CD8-positive, alpha-beta memory T cell (primary cell): Measurements from ENCODE around the gene CAMKMT. TPM values are rescaled to one million over a fixed set of nuclear protein-coding genes. Genes with fewer than 3 reads are reported as not detected.

Experiments used
- CTCF ChIA-PET: fragments of 350-600 bp; sonication (Branson Sonifier 250); formaldehyde crosslinking; loops from one replicate; lab custom pipeline; 2021; ENCODE audit warnings: antibody characterized with exemption; lab: Charles Lee
- POLR2A ChIA-PET: fragments of 350-600 bp; sonication (Branson Sonifier 250); formaldehyde crosslinking; loops from one replicate; lab custom pipeline; 2021; ENCODE audit warnings: antibody characterized with exemption; lab: Charles Lee
- DNase-seq, 5 donors: peaks; one replicate each; pipeline versions ENCODE4 v3.0.0 to v3.0.0-alpha.2; 2020 to 2022; ENCODE audit warnings: mixed read lengths in 1 of 5
- H3K27ac ChIP-seq: one replicate; pipeline ENCODE4 v1.7.0; 2013; ENCODE audit warnings: low read depth, mild to moderate bottlenecking, low read length, moderate library complexity
- H3K27me3 ChIP-seq: 2 replicates; pipeline ENCODE4 v1.7.0; 2013; ENCODE audit warnings: low read length, mild to moderate bottlenecking; ENCODE audit not compliant: insufficient read depth, poor library complexity, severe bottlenecking
- H3K36me3 ChIP-seq: 2 replicates; pipeline ENCODE4 v1.7.0; 2013; ENCODE audit warnings: mild to moderate bottlenecking, low read length, moderate library complexity; ENCODE audit not compliant: insufficient read depth
- H3K4me1 ChIP-seq: 2 replicates; pipeline ENCODE4 v1.7.0; 2013; ENCODE audit warnings: mild to moderate bottlenecking, low read length, moderate library complexity; ENCODE audit not compliant: insufficient read depth
- H3K4me3 ChIP-seq: 2 replicates; pipeline ENCODE4 v1.7.0; 2013; ENCODE audit warnings: mild to moderate bottlenecking, low read length
- H3K9me3 ChIP-seq: 2 replicates; pipeline ENCODE4 v1.7.0; 2013; ENCODE audit warnings: mild to moderate bottlenecking, low read length
- H3K27ac Mint-ChIP-seq, 8 donors: one replicate each; pipeline ENCODE4 v1.8.0; 2020 to 2021; ENCODE audit warnings: mixed read lengths in 8 of 8, mild to moderate bottlenecking in 6 of 8, inconsistent platforms in 3 of 8, moderate library complexity in 3 of 8
- H3K27me3 Mint-ChIP-seq, 2 donors: one replicate each; pipeline ENCODE4 v1.8.0; 2020 to 2021; ENCODE audit warnings: mixed read lengths in 2 of 2, mild to moderate bottlenecking in 1 of 2, moderate library complexity in 1 of 2
- H3K36me3 Mint-ChIP-seq, 3 donors: one replicate each; pipeline ENCODE4 v1.8.0; 2020 to 2021; ENCODE audit warnings: mixed read lengths in 3 of 3, inconsistent platforms in 1 of 3, mild to moderate bottlenecking in 1 of 3
- H3K4me1 Mint-ChIP-seq, 3 donors: one replicate each; pipeline ENCODE4 v1.8.0; 2020 to 2021; ENCODE audit warnings: mixed read lengths in 3 of 3, inconsistent platforms in 1 of 3, mild to moderate bottlenecking in 1 of 3
- H3K4me3 Mint-ChIP-seq, 7 donors: one replicate each; pipeline ENCODE4 v1.8.0; 2020 to 2021; ENCODE audit warnings: mixed read lengths in 7 of 7, mild to moderate bottlenecking in 6 of 7, moderate library complexity in 4 of 7, inconsistent platforms in 2 of 7
- H3K9me3 Mint-ChIP-seq, 5 donors: one replicate each; pipeline ENCODE4 v1.8.0; 2020 to 2022; ENCODE audit warnings: mixed read lengths in 5 of 5, mild to moderate bottlenecking in 3 of 5, moderate library complexity in 2 of 5, inconsistent platforms in 1 of 5
- polyA plus RNA-seq: library from polyadenylated mRNA; unstranded; fragments of 300-500 nt; fragmentation: Illumina TruSeq; gene quantifications from one replicate; pipeline ENCODE4 v1.2.3, GENCODE V29; 2021
- total RNA-seq, 2 experiments: library from RNA; stranded (reverse); gene quantifications; one replicate each; pipeline ENCODE4 v1.2.3, GENCODE V29; 2021

The CAMKMT gene
- total and polyA plus RNA-seq, 3 experiments from 2014 or later: 11.4 to 14.0 (median 11.7) TPM

- Histone ChIP-seq H3K36me3 (no peaks in the 10 kb centered on the region), H3K4me1 (no peaks in the 10 kb centered on the region), H3K4me3 (no peak overlapping the region), H3K27ac (no peak overlapping the region), H3K9me3 (no peaks in the 10 kb centered on the region), H3K27me3 (no peaks in the 10 kb centered on the region)
- H3K27me3 Mint-ChIP-seq: peaks cover 8 to 28% of the 10 kb centered on the region in 2 donors
- POLR2A ChIA-PET: no interaction called here
- H3K4me1 Mint-ChIP-seq: no peaks in the 10 kb centered on the region
- H3K36me3 Mint-ChIP-seq: no peaks in the 10 kb centered on the region
- no peak overlapping the region for H3K27ac Mint-ChIP-seq
- CTCF ChIA-PET: no interaction called here
- no peak for DNase-seq
- H3K9me3 Mint-ChIP-seq: no peaks in the 10 kb centered on the region
- no peak overlapping the region for H3K4me3 Mint-ChIP-seq
Measured at GRCh38 chr2:44819061-44819460, 457.3 kb downstream of the CAMKMT start.

- Histone ChIP-seq H3K4me1 (no peaks in the 10 kb centered on the region), H3K4me3 (no peak overlapping the region), H3K27me3 (no peaks in the 10 kb centered on the region), H3K36me3 (no peaks in the 10 kb centered on the region), H3K27ac (no peak overlapping the region), H3K9me3 (no peaks in the 10 kb centered on the region)
- no peak overlapping the region for H3K4me3 Mint-ChIP-seq
- H3K27ac Mint-ChIP-seq: no peak overlapping the region
- H3K4me1 Mint-ChIP-seq: no peaks in the 10 kb centered on the region
- no peak for DNase-seq
- no peaks in the 10 kb centered on the region for H3K9me3 Mint-ChIP-seq
- ChIA-PET POLR2A (no interaction called here), CTCF (no interaction called here)
- H3K27me3 Mint-ChIP-seq: peaks cover 3 to 7% of the 10 kb centered on the region in 2 donors
- no peaks in the 10 kb centered on the region for H3K36me3 Mint-ChIP-seq
Measured at GRCh38 chr2:44821500-44821899, 459.8 kb downstream of the CAMKMT start.

- H3K9me3 ChIP-seq: no peaks in the 10 kb centered on the region
- CTCF ChIA-PET: no interaction called here
Measured at GRCh38 chr2:44822174-44822573, 460.4 kb downstream of the CAMKMT start.

More at GRCh38 chr2:44822174-44822573, 460.4 kb downstream of the CAMKMT start:
- no peak overlapping the region for H3K27ac Mint-ChIP-seq
- no peak overlapping the region for H3K4me3 Mint-ChIP-seq
- no peaks in the 10 kb centered on the region for H3K9me3 Mint-ChIP-seq
- H3K27me3 Mint-ChIP-seq: peaks cover 3 to 7% of the 10 kb centered on the region in 2 donors
- DNase-seq: no peak
- H3K27ac ChIP-seq: no peak overlapping the region
- no peak overlapping the region for H3K4me3 ChIP-seq
- H3K4me1 ChIP-seq: no peaks in the 10 kb centered on the region
- no peaks in the 10 kb centered on the region for H3K27me3 ChIP-seq
- no peaks in the 10 kb centered on the region for H3K36me3 ChIP-seq
- H3K4me1 Mint-ChIP-seq: no peaks in the 10 kb centered on the region
- no peaks in the 10 kb centered on the region for H3K36me3 Mint-ChIP-seq
- POLR2A ChIA-PET: no interaction called here

Other genes with a start within 250 kb of the CAMKMT start
- gene PPM1B, start 193.1 kb upstream of the CAMKMT start, total RNA-seq: 10 to 100 TPM; 40.4 to 41.1 TPM
- gene PPM1B, start 193.1 kb upstream of the CAMKMT start, polyA plus RNA-seq: 53.0 TPM
- under 1 TPM in 1 of 2 experiments, not detected in 1; 0.16 TPM for gene SLC3A1, start 86.5 kb upstream of the CAMKMT start, total RNA-seq
- gene SLC3A1, start 86.5 kb upstream of the CAMKMT start, polyA plus RNA-seq: 0.35 TPM
- 10 to 100 TPM; 37.0 to 37.5 TPM for gene PREPL, start 453 bp upstream of the CAMKMT start, total RNA-seq
- gene PREPL, start 453 bp upstream of the CAMKMT start, polyA plus RNA-seq: 21.1 TPM